HepG2 (cell line): ENCODE measurements around the gene ANKEF1. TPM values are rescaled to one million over a fixed set of nuclear protein-coding genes. Genes with fewer than 3 reads are reported as not detected.
"Not testable (repeated sequence)": the region's sequence is repeated elsewhere in the genome, so short reads cannot be mapped to it uniquely, and the experiment has no call there.

ENCODE experiments used
- ATAC-seq: fragments of 200-7000 bp; cut with Tn5 transposase; 3 replicates; pipeline ENCODE4 v1.9.1; 2020; ENCODE audit warnings: mild to moderate bottlenecking, moderate library complexity
- BruUV-seq: library from RNA; stranded (reverse); fragments of 400-500 nt; replicated peaks from 2 replicates; lab custom pipeline; 2021; lab: Mats Ljungman, UMichigan
- CTCF ChIA-PET: fragments of 300-600 bp; formaldehyde crosslinking; extraction: SDS; loops from one replicate; lab custom pipeline; 2021; ENCODE audit warnings: low total read pairs, inconsistent platforms, low intra/inter-chr PET ratio; lab: Yijun Ruan, JAX
- POLR2A ChIA-PET: fragments of 350-600 bp; sonication (Branson Sonifier 250); formaldehyde crosslinking; loops from one replicate; lab custom pipeline; 2020; ENCODE audit warnings: antibody characterized with exemption, inconsistent platforms; lab: Yijun Ruan, JAX
- DNase-seq: peaks from one replicate; pipeline ENCODE4 v3.0.0-alpha.2; 2015; ENCODE audit warnings: low spot score
- FAIRE-seq: peaks from 3 replicates; lab custom pipeline; 2011; peaks lifted over from hg19 to GRCh38; lab: Jason Lieb, UNC
- H2AFZ ChIP-seq: one replicate; pipeline ENCODE4 v1.6.1; 2011; ENCODE audit warnings: low read length, inconsistent platforms
- H3K27ac ChIP-seq: fragments of 300-600 bp; 3 replicates; pipeline ENCODE4 v1.8.0; 2011; ENCODE audit warnings: mixed run types, mild to moderate bottlenecking, mixed read lengths, low read length, inconsistent platforms; ENCODE audit not compliant: insufficient read depth; ENCODE audit errors: extremely low read length
- H3K27me3 ChIP-seq, 2 experiments: fragments of 200-600 bp in 1 of 2; 2 replicates in 1 of 2; 3 replicates in 1 of 2; pipeline versions ENCODE4 v1.6.0 to v1.8.0; 2011; ENCODE audit warnings: low read length in 2 of 2, mild to moderate bottlenecking in 2 of 2, moderate library complexity in 2 of 2, inconsistent platforms in 1 of 2; ENCODE audit not compliant: insufficient read depth in 2 of 2, control insufficient read depth in 1 of 2
- H3K36me3 ChIP-seq, 2 experiments: fragments of 200-600 bp in 1 of 2; replicated peaks in 1 of 2; 2 replicates in 1 of 2; 3 replicates in 1 of 2; pipeline versions ENCODE4 v1.5.1 to v1.8.0; 2011; ENCODE audit warnings: low read length in 2 of 2, inconsistent platforms in 1 of 2; ENCODE audit not compliant: insufficient read depth in 2 of 2, control insufficient read depth in 1 of 2
- H3K4me1 ChIP-seq: 2 replicates; pipeline ENCODE4 v1.5.1; 2012; ENCODE audit warnings: low read length, inconsistent platforms; ENCODE audit not compliant: insufficient read depth
- H3K4me2 ChIP-seq: 2 replicates; pipeline ENCODE4 v1.6.0; 2011; ENCODE audit warnings: low read depth, low read length, inconsistent platforms
- H3K4me3 ChIP-seq, 3 experiments: fragments of 200-600 bp in 1 of 3; sonication (generic), shearing (Covaris generic) in 1 of 3; replicated peaks in 1 of 3; 2 replicates each; pipeline ENCODE4 v1.5.1; 2011 to 2016; ENCODE audit warnings: low read length in 3 of 3, inconsistent platforms in 2 of 3, low read depth in 2 of 3, mild to moderate bottlenecking in 2 of 3, control low read depth in 1 of 3, mixed read lengths in 1 of 3; ENCODE audit not compliant: insufficient read depth in 1 of 3
- H3K79me2 ChIP-seq: one replicate; pipeline ENCODE4 v1.6.1; 2011; ENCODE audit warnings: low read length, inconsistent platforms; ENCODE audit not compliant: insufficient read depth
- H3K9ac ChIP-seq: 2 replicates; pipeline ENCODE4 v1.6.0; 2011; ENCODE audit warnings: mild to moderate bottlenecking, low read depth, low read length, inconsistent platforms; ENCODE audit not compliant: insufficient read depth
- H3K9me3 ChIP-seq: 2 replicates; pipeline ENCODE4 v1.5.1; 2012; ENCODE audit warnings: mild to moderate bottlenecking, low read length
- H4K20me1 ChIP-seq: 2 replicates; pipeline ENCODE4 v1.6.0; 2011; ENCODE audit warnings: inconsistent platforms, mild to moderate bottlenecking, low read length, moderate library complexity; ENCODE audit not compliant: insufficient read depth
- NFYB ChIP-seq: sonication (generic); formaldehyde crosslinking; IDR thresholded peaks from 2 replicates; pipeline ENCODE4 v1.4.0; 2020; ENCODE audit warnings: missing genetic modification reagents
- WGBS: methylation state at CpG from one replicate; pipeline ENCODE4 v1.1.6; 2017; ENCODE audit warnings: low lambda C conversion rate; 5-methylcytosine and 5-hydroxymethylcytosine counted together
- in situ Hi-C: cut with HindIII; loops from 2 replicates; pipeline ENCODE4 v1.10.0; 2017; ENCODE audit warnings: low pct_unique_long_range_greater_than_20kb; ENCODE audit not compliant: extremely low pct_ligation_motif_present
- intact Hi-C: fragments of 100-400 bp; cut with micrococcal nuclease; formaldehyde crosslinking; loops from one replicate; pipeline ENCODE4 v1.10.0; 2022; ENCODE audit not compliant: unreplicated experiment
- polyA plus RNA-seq, 8 experiments: library from polyadenylated mRNA; depleted of rRNA in 3 of 8; stranded (reverse) in 7 of 8; unstranded in 1 of 8; fragments of >200 nt; fragmentation: Illumina TruSeq in 4 of 8; extraction: Trizol in 4 of 8; gene quantifications; 2 replicates each; pipeline versions ENCODE4 v1.2.1 to v1.2.3, GENCODE V29; 2011 to 2016; ENCODE audit warnings: low read depth in 4 of 8, missing spikeins in 1 of 8, mixed read lengths in 1 of 8; ENCODE audit not compliant: insufficient read depth in 1 of 8
- total RNA-seq, 5 experiments: library from RNA; depleted of rRNA; stranded (reverse); fragments of >200 nt; fragmentation: Illumina TruSeq; extraction: Trizol; gene quantifications; 2 replicates each; pipeline ENCODE4 v1.2.3, GENCODE V29; 2016; ENCODE audit warnings: low read depth in 1 of 5

Gene ANKEF1
- total and polyA plus RNA-seq, 2 of the 13 experiments (the other 11 are each of a cell fraction or from before 2014, with no cell fraction given), result 3.1 to 8.6 TPM

- POLR2A ChIA-PET, DNase-seq, H3K36me3 ChIP-seq, H3K9ac ChIP-seq, in situ Hi-C loops, H2AFZ ChIP-seq, H3K27me3 ChIP-seq, H3K4me2 ChIP-seq, BruUV-seq, H3K27ac ChIP-seq, H4K20me1 ChIP-seq, ATAC-seq, CTCF ChIA-PET, FAIRE-seq, H3K4me3 ChIP-seq, intact Hi-C loops, H3K9me3 ChIP-seq, H3K79me2 ChIP-seq: not testable (repeated sequence)
- 77% methylated on average over 27 of the region's 47 CpGs for WGBS
- peaks cover 16% of the 10 kb centered on the region for H3K4me1 ChIP-seq
Observed at GRCh38 chr20:10031451-10032215, 3.2 kb upstream of the ANKEF1 start.

DNA sequence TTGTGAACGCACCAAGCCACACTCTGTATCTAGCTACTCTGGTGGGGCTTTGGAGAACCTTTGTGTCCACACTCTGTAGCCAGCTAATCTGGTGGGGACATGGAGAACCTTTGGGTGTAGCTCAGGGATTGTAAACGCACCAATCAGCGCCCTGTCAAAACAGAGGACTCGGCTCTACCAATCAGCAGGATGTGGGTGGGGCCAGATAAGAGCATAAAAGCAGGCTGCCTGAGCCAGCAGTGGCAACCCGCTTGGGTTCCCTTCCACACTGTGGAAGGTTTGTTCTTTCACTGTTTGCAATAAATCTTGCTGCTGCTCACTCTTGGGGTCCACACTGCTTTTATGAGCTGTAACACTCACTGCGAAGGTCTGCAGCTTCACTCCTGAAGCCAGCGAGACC lies 2.5 kb upstream of the ANKEF1 start:
- H3K27ac ChIP-seq, H3K9me3 ChIP-seq, intact Hi-C loops, BruUV-seq, H3K4me2 ChIP-seq, H3K36me3 ChIP-seq, H2AFZ ChIP-seq, CTCF ChIA-PET, POLR2A ChIA-PET, in situ Hi-C loops, H3K79me2 ChIP-seq, H3K27me3 ChIP-seq, ATAC-seq, H4K20me1 ChIP-seq, H3K4me3 ChIP-seq, H3K9ac ChIP-seq, FAIRE-seq, DNase-seq: not testable (repeated sequence)
- WGBS, result 57% methylated on average over 7 of the region's 7 CpGs
- peak; percentile 44; the same call in 1 of the 2 replicates for TF ChIP-seq NFYB
- peaks cover 16% of the 10 kb centered on the region for H3K4me1 ChIP-seq
